Thymus (tissue), 11 donors: ENCODE results near the gene TRHDE. TPM values are rescaled to one million over a fixed set of nuclear protein-coding genes. Genes with fewer than 3 reads are reported as not detected.

Experiments
- DNase-seq, 9 donors: peaks; one replicate each; pipeline ENCODE4 v3.0.0-alpha.2; 2013; ENCODE audit warnings: low spot score in 9 of 9, low read depth in 6 of 9, missing footprints in 1 of 9
- H3K27ac ChIP-seq, 2 donors: one replicate each; pipeline ENCODE4 v1.5.1; 2013; ENCODE audit warnings: control low read depth in 1 of 2, low read depth in 1 of 2, low read length in 1 of 2, mild to moderate bottlenecking in 1 of 2, moderate library complexity in 1 of 2
- H3K27me3 ChIP-seq, 2 donors: one replicate each; pipeline ENCODE4 v1.5.1; 2013; ENCODE audit warnings: low read length in 1 of 2; ENCODE audit not compliant: control insufficient read depth in 2 of 2, insufficient read depth in 1 of 2
- H3K36me3 ChIP-seq, 2 donors: one replicate each; pipeline ENCODE4 v1.5.1; 2013; ENCODE audit warnings: low read length in 1 of 2, mild to moderate bottlenecking in 1 of 2, moderate library complexity in 1 of 2; ENCODE audit not compliant: control insufficient read depth in 2 of 2, insufficient read depth in 2 of 2
- H3K4me1 ChIP-seq, 2 donors: one replicate each; pipeline ENCODE4 v1.5.1; 2013; ENCODE audit warnings: low read length in 2 of 2; ENCODE audit not compliant: control insufficient read depth in 2 of 2, insufficient read depth in 2 of 2
- H3K4me3 ChIP-seq, 2 donors: one replicate each; pipeline ENCODE4 v1.5.1; 2013; ENCODE audit warnings: low read length in 2 of 2, control low read depth in 1 of 2, mild to moderate bottlenecking in 1 of 2
- H3K9me3 ChIP-seq, 2 donors: one replicate each; pipeline ENCODE4 v1.5.1; 2013; ENCODE audit warnings: low read length in 1 of 2, mild to moderate bottlenecking in 1 of 2; ENCODE audit not compliant: control insufficient read depth in 2 of 2, insufficient read depth in 1 of 2
- WGBS: extraction: QIAGEN DNeasy Blood & Tissue Kit; methylation state at CpG from one replicate; pipeline ENCODE4 v1.1.7; 2013; 5-methylcytosine and 5-hydroxymethylcytosine counted together
- polyA plus RNA-seq: library from polyadenylated mRNA; stranded (reverse); fragments of 200-250 nt; gene quantifications from one replicate; pipeline ENCODE4 v1.2.3, GENCODE V29; 2013
- total RNA-seq: library from RNA; stranded (reverse); fragments of 120-200 nt; gene quantifications from one replicate; pipeline ENCODE4 v1.2.4, GENCODE V29; 2013
- donor health status: healthy.

TRHDE gene
- total and polyA plus RNA-seq, 2 donors, result 0.18 to 0.42 TPM

- Histone ChIP-seq H3K36me3 (no peaks in the 10 kb centered on the region), H3K4me3 (no peak overlapping the region), H3K27ac (no peak overlapping the region), H3K4me1 (no peaks in the 10 kb centered on the region), H3K9me3 (no peaks in the 10 kb centered on the region), H3K27me3 (no peaks in the 10 kb centered on the region)
- no peak for DNase-seq
- WGBS, result 86% methylated on average over 8 of the region's 8 CpGs
Measured at GRCh38 chr12:72295101-72295500, 22.9 kb downstream of the TRHDE start.

GRCh38 chr12:72295744-72296143 lies 23.6 kb downstream of the TRHDE start:
- 93% methylated on average over 2 of the region's 2 CpGs for WGBS

GRCh38 chr12:72296389-72296788 lies 24.2 kb downstream of the TRHDE start:
- no peak for DNase-seq
- H3K27me3 ChIP-seq, result no peaks in the 10 kb centered on the region
- H3K9me3 ChIP-seq, result no peaks in the 10 kb centered on the region
- H3K36me3 ChIP-seq, result no peaks in the 10 kb centered on the region
- no peak overlapping the region for H3K27ac ChIP-seq
- no peaks in the 10 kb centered on the region for H3K4me1 ChIP-seq
- no peak overlapping the region for H3K4me3 ChIP-seq
- 81% methylated on average over 2 of the region's 2 CpGs for WGBS

More at GRCh38 chr12:72295744-72296143, 23.6 kb downstream of the TRHDE start:
- no peaks in the 10 kb centered on the region for H3K36me3 ChIP-seq
- H3K4me3 ChIP-seq, result no peak overlapping the region
- H3K27ac ChIP-seq, result no peak overlapping the region
- H3K4me1 ChIP-seq, result no peaks in the 10 kb centered on the region
- no peak for DNase-seq
- H3K27me3 ChIP-seq, result no peaks in the 10 kb centered on the region
- no peaks in the 10 kb centered on the region for H3K9me3 ChIP-seq

GRCh38 chr12:72297666-72298065 lies 25.5 kb downstream of the TRHDE start:
- Histone ChIP-seq H3K9me3 (no peaks in the 10 kb centered on the region), H3K4me3 (no peak overlapping the region), H3K27ac (no peak overlapping the region), H3K36me3 (no peaks in the 10 kb centered on the region), H3K27me3 (no peaks in the 10 kb centered on the region), H3K4me1 (no peaks in the 10 kb centered on the region)
- WGBS, result 85% methylated on average over 3 of the region's 3 CpGs
- no peak for DNase-seq

- H3K36me3 ChIP-seq, result no peaks in the 10 kb centered on the region
- 93% methylated on average over 3 of the region's 3 CpGs for WGBS
Measured at GRCh38 chr12:72300728-72301127, 28.6 kb downstream of the TRHDE start.

GRCh38 chr12:72304751-72305150 lies 32.6 kb downstream of the TRHDE start:
- Histone ChIP-seq H3K27me3 (no peaks in the 10 kb centered on the region), H3K27ac (no peak overlapping the region), H3K4me1 (no peaks in the 10 kb centered on the region), H3K36me3 (no peaks in the 10 kb centered on the region), H3K9me3 (no peaks in the 10 kb centered on the region), H3K4me3 (no peak overlapping the region)
- 45% methylated on average over 2 of the region's 2 CpGs for WGBS
- DNase-seq, result no peak

More at GRCh38 chr12:72300728-72301127, 28.6 kb downstream of the TRHDE start:
- DNase-seq, result no peak
- Histone ChIP-seq H3K27ac (no peak overlapping the region), H3K4me1 (no peaks in the 10 kb centered on the region), H3K27me3 (no peaks in the 10 kb centered on the region), H3K9me3 (no peaks in the 10 kb centered on the region), H3K4me3 (no peak overlapping the region)

- H3K27me3 ChIP-seq, result no peaks in the 10 kb centered on the region
- no peaks in the 10 kb centered on the region for H3K9me3 ChIP-seq
- 95% methylated on average over 6 of the region's 6 CpGs for WGBS
- no peak overlapping the region for H3K27ac ChIP-seq
- H3K4me3 ChIP-seq, result no peak overlapping the region
- no peak for DNase-seq
- no peaks in the 10 kb centered on the region for H3K4me1 ChIP-seq
- no peaks in the 10 kb centered on the region for H3K36me3 ChIP-seq
Measured at GRCh38 chr12:72307229-72307628, 35.1 kb downstream of the TRHDE start.

GRCh38 chr12:72311946-72312345 lies 39.8 kb downstream of the TRHDE start:
- Histone ChIP-seq H3K27ac (no peak overlapping the region), H3K4me1 (no peaks in the 10 kb centered on the region), H3K27me3 (no peaks in the 10 kb centered on the region), H3K36me3 (no peaks in the 10 kb centered on the region), H3K4me3 (no peak overlapping the region), H3K9me3 (no peaks in the 10 kb centered on the region)
- DNase-seq, result no peak
- WGBS, result 90% methylated on average over 5 of the region's 5 CpGs

- no peaks in the 10 kb centered on the region for H3K27me3 ChIP-seq
- DNase-seq, result no peak
- H3K4me3 ChIP-seq, result no peak overlapping the region
- no peak overlapping the region for H3K27ac ChIP-seq
- H3K4me1 ChIP-seq, result no peaks in the 10 kb centered on the region
- WGBS, result 86% methylated on average over 2 of the region's 2 CpGs
- no peaks in the 10 kb centered on the region for H3K36me3 ChIP-seq
- H3K9me3 ChIP-seq, result no peaks in the 10 kb centered on the region
Measured at GRCh38 chr12:72313806-72314205, 41.6 kb downstream of the TRHDE start.

GRCh38 chr12:72315858-72316257 lies 43.7 kb downstream of the TRHDE start:
- WGBS, result 97% methylated on average over 3 of the region's 3 CpGs
- Histone ChIP-seq H3K9me3 (no peaks in the 10 kb centered on the region), H3K4me3 (no peak overlapping the region), H3K27me3 (no peaks in the 10 kb centered on the region), H3K36me3 (no peaks in the 10 kb centered on the region), H3K4me1 (no peaks in the 10 kb centered on the region), H3K27ac (no peak overlapping the region)
- no peak for DNase-seq
